ENCODE data around the gene EEFSEC.

Gene EEFSEC

GRCh38 chr3:128429751-128430150 lies 276.5 kb downstream of the EEFSEC start:
- in situ Hi-C loops (cut with HindIII; ENCODE audit: low pct_ligation_motif_present, low pct_unique_long_range_greater_than_20kb, low sequenced_read_pairs): no loop called here
- DNase-seq: no peak

- no peak for DNase-seq
- in situ Hi-C loops (cut with HindIII; ENCODE audit: low pct_ligation_motif_present, low pct_unique_long_range_greater_than_20kb, low sequenced_read_pairs): no loop called here
Measured at GRCh38 chr3:128430301-128430700, 277.0 kb downstream of the EEFSEC start.

GRCh38 chr3:128430731-128431130 lies 277.4 kb downstream of the EEFSEC start:
- DNase-seq: no peak
- in situ Hi-C loops (cut with HindIII; ENCODE audit: low pct_ligation_motif_present, low pct_unique_long_range_greater_than_20kb, low sequenced_read_pairs): no loop called here

GRCh38 chr3:128431803-128432300 lies 278.6 kb downstream of the EEFSEC start:
- in situ Hi-C loops (cut with HindIII; ENCODE audit: low pct_ligation_motif_present, low pct_unique_long_range_greater_than_20kb, low sequenced_read_pairs): no loop called here
- no peak for DNase-seq

- in situ Hi-C loops (cut with HindIII; ENCODE audit: low pct_ligation_motif_present, low pct_unique_long_range_greater_than_20kb, low sequenced_read_pairs): no loop called here
- DNase-seq: no peak
Measured at GRCh38 chr3:128432301-128432970, 279.2 kb downstream of the EEFSEC start.

GRCh38 chr3:128432971-128433836 lies 279.9 kb downstream of the EEFSEC start:
- DNase-seq: no peak
- in situ Hi-C loops (cut with HindIII; ENCODE audit: low pct_ligation_motif_present, low pct_unique_long_range_greater_than_20kb, low sequenced_read_pairs): no loop called here

GRCh38 chr3:128433837-128434165 lies 280.5 kb downstream of the EEFSEC start:
- in situ Hi-C loops (cut with HindIII; ENCODE audit: low pct_ligation_motif_present, low pct_unique_long_range_greater_than_20kb, low sequenced_read_pairs): no loop called here
- DNase-seq: no peak

- DNase-seq: no peak
- in situ Hi-C loops (cut with HindIII; ENCODE audit: low pct_ligation_motif_present, low pct_unique_long_range_greater_than_20kb, low sequenced_read_pairs): no loop called here
Measured at GRCh38 chr3:128434524-128434923, 281.2 kb downstream of the EEFSEC start.

- in situ Hi-C loops (cut with HindIII; ENCODE audit: low pct_ligation_motif_present, low pct_unique_long_range_greater_than_20kb, low sequenced_read_pairs): no loop called here
- no peak for DNase-seq
Measured at GRCh38 chr3:128435058-128435457, 281.8 kb downstream of the EEFSEC start.

- in situ Hi-C loops (cut with HindIII; ENCODE audit: low pct_ligation_motif_present, low pct_unique_long_range_greater_than_20kb, low sequenced_read_pairs): no loop called here
Measured at GRCh38 chr3:128435561-128435960, 282.3 kb downstream of the EEFSEC start.

GRCh38 chr3:128436214-128436613 lies 282.9 kb downstream of the EEFSEC start:
- DNase-seq: no peak
- in situ Hi-C loops (cut with HindIII; ENCODE audit: low pct_ligation_motif_present, low pct_unique_long_range_greater_than_20kb, low sequenced_read_pairs): no loop called here

More at GRCh38 chr3:128435561-128435960, 282.3 kb downstream of the EEFSEC start:
- no peak for DNase-seq

GRCh38 chr3:128438488-128439072 lies 285.3 kb downstream of the EEFSEC start:
- in situ Hi-C loops (cut with HindIII; ENCODE audit: low pct_ligation_motif_present, low pct_unique_long_range_greater_than_20kb, low sequenced_read_pairs): no loop called here
- DNase-seq: no peak

GRCh38 chr3:128439226-128439625 lies 285.9 kb downstream of the EEFSEC start:
- DNase-seq: no peak
- in situ Hi-C loops (cut with HindIII; ENCODE audit: low pct_ligation_motif_present, low pct_unique_long_range_greater_than_20kb, low sequenced_read_pairs): no loop called here

GRCh38 chr3:128442070-128442469 lies 288.8 kb downstream of the EEFSEC start:
- DNase-seq: no peak
- in situ Hi-C loops (cut with HindIII; ENCODE audit: low pct_ligation_motif_present, low pct_unique_long_range_greater_than_20kb, low sequenced_read_pairs): no loop called here

- in situ Hi-C loops (cut with HindIII; ENCODE audit: low pct_ligation_motif_present, low pct_unique_long_range_greater_than_20kb, low sequenced_read_pairs): no loop called here
- no peak for DNase-seq
Measured at GRCh38 chr3:128442949-128443348, 289.7 kb downstream of the EEFSEC start.

GRCh38 chr3:128443771-128444170 lies 290.5 kb downstream of the EEFSEC start:
- no peak for DNase-seq
- in situ Hi-C loops (cut with HindIII; ENCODE audit: low pct_ligation_motif_present, low pct_unique_long_range_greater_than_20kb, low sequenced_read_pairs): no loop called here

GRCh38 chr3:128445357-128445756 lies 292.1 kb downstream of the EEFSEC start:
- DNase-seq: no peak
- in situ Hi-C loops (cut with HindIII; ENCODE audit: low pct_ligation_motif_present, low pct_unique_long_range_greater_than_20kb, low sequenced_read_pairs): no loop called here

- in situ Hi-C loops (cut with HindIII; ENCODE audit: low pct_ligation_motif_present, low pct_unique_long_range_greater_than_20kb, low sequenced_read_pairs): no loop called here
- no peak for DNase-seq
Measured at GRCh38 chr3:128446821-128447220, 293.5 kb downstream of the EEFSEC start.

- DNase-seq: no peak
Measured at GRCh38 chr3:128447561-128448013, 294.3 kb downstream of the EEFSEC start.

More at GRCh38 chr3:128447561-128448013, 294.3 kb downstream of the EEFSEC start:
- in situ Hi-C loops (cut with HindIII; ENCODE audit: low pct_ligation_motif_present, low pct_unique_long_range_greater_than_20kb, low sequenced_read_pairs): no loop called here

Data from ACHN (cell line).